G401 (cell line): ENCODE measurements around the gene RNF38. TPM values are rescaled to one million over a fixed set of nuclear protein-coding genes. Genes with fewer than 3 reads are reported as not detected.
"Not testable (repeated sequence)": the region's sequence is repeated elsewhere in the genome, so short reads cannot be mapped to it uniquely, and the experiment has no call there.

Experiments used
- DNase-seq: peaks from one replicate; pipeline ENCODE4 v3.0.0-alpha.2; 2015; ENCODE audit warnings: low spot score
- in situ Hi-C: cut with HindIII; loops from 2 replicates; pipeline ENCODE4 v1.10.0; 2016; ENCODE audit warnings: low sequenced_read_pairs, mixed read lengths
- total RNA-seq: library from RNA; depleted of rRNA; stranded (reverse); fragments of >200 nt; shearing (Covaris generic); gene quantifications from 2 replicates; pipeline ENCODE4 v1.2.3, GENCODE V29; 2014; rRNA removed

The RNF38 gene
- total RNA-seq, 1 experiment from 2014 or later = 11.2 TPM

DNA sequence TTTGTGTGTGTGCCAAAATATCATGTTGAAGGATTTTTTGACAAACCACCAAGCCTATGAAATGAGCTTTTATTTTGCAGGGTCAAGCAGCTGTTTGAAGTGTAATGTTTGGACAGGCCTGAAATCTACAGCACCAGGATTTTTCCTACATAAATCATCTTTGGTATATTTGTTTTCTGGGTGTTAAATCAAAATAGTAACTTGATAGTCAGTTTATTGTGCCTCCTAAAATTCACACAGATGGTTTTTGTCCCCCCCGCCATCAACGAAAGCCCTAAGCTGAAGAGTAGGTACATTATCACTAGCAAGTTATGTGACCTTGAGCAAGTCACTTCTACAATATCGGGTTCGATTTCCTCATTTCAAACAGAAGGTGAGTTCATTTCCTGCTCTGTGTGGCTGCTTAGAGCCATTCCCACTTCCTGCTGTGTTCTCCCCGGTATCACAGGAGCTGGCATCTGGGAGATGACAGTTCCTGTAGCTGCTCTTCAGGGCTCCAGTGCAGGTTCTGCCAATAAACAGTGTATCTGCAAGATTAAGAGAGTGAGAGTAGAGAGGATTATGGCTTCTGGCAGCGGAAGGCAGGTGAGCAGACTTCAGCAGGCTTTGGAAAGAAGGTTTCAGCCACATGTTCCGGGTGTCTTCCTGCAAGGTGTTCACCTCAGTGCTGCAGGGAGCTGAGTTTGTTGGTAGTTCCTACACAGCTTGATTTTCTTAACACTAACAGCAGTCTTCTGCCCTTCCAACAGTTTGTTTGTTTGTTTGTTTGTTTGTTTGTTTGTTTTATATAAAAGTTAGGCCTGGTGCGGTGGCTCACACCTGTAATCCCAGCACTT is 93.4 kb downstream of the RNF38 start:
- in situ Hi-C loops = no loop called here
- no peak for DNase-seq

- DNase-seq, in situ Hi-C loops: not testable (repeated sequence)
Observed at GRCh38 chr9:36304366-36304765, 95.7 kb downstream of the RNF38 start.

DNA sequence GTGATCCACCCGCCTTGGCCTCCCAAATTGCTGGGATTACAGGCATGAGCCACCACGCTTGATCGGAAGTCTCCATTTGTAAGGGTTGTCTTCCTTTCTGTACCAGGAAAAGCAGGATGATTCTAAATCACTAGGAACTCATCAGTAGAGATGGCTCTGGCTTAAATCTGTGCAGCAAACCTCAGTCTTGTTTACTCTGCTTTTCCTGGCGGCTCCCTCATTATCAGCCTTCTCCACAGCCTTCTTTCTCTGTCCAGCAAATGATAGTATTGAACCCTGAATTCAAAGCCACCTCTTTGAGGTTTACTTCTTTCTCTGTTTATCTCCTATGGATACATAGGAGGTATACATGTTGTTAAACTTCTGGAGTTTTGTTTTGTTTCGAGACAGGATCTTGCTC is 98.8 kb downstream of the RNF38 start:
- in situ Hi-C loops = no loop called here

GRCh38 chr9:36298566-36298965 is 101.5 kb downstream of the RNF38 start:
- in situ Hi-C loops = no loop called here
- no peak for DNase-seq

More for the DNA sequence above, 98.8 kb downstream of the RNF38 start:
- DNase-seq = no peak

DNA sequence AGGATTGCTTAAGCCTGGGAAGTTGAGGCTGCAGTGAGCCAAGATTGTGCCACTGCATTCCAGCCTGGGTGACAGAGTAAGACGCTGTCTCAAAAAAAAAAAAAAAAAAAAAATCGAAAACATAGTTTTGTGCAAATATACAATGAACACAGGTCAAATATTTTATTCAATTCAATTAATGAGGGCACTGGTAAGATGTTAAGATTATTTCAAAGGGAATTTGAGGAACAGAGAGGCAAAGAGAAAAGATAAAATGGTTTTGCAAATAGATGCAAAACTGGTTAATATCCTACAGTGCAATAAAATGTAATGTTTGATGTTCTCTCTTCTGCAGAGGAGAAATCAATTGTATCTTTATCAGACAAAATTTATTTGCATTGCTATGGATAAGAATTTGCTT is 102.3 kb downstream of the RNF38 start:
- no peak for DNase-seq
- in situ Hi-C loops = no loop called here

GRCh38 chr9:36294996-36295395 is 105.1 kb downstream of the RNF38 start:
- DNase-seq, in situ Hi-C loops: not testable (repeated sequence)

GRCh38 chr9:36293918-36294317 is 106.2 kb downstream of the RNF38 start:
- in situ Hi-C loops = no loop called here
- DNase-seq = no peak

GRCh38 chr9:36293171-36293570 is 106.9 kb downstream of the RNF38 start:
- in situ Hi-C loops = no loop called here

DNA sequence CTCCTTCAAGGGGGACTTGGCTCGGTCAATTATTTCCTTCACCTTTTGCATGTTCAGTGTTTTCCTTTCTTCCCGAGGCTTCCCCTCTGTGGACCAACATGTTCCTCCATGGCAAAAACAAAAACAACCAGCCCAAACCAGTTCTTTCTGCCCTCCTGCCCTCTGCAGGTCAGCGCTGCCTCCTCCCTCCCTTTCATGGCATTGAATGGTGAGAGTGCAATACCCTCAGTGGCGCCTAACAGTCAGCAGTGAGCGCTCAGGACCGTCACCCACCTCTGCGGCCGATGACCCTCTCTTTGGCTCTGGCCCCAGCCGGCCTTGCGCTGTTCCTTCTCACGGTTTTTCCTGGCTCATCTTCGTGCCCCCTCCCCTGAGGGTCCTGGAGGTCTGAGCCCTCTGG is 107.4 kb downstream of the RNF38 start:
- in situ Hi-C loops = no loop called here
- no peak for DNase-seq

More at GRCh38 chr9:36293171-36293570, 106.9 kb downstream of the RNF38 start:
- DNase-seq = no peak

- DNase-seq = no peak
- in situ Hi-C loops = no loop called here
Observed at GRCh38 chr9:36290996-36291395, 109.1 kb downstream of the RNF38 start.

GRCh38 chr9:36289836-36290435 is 110.1 kb downstream of the RNF38 start:
- in situ Hi-C loops = no loop called here

DNA sequence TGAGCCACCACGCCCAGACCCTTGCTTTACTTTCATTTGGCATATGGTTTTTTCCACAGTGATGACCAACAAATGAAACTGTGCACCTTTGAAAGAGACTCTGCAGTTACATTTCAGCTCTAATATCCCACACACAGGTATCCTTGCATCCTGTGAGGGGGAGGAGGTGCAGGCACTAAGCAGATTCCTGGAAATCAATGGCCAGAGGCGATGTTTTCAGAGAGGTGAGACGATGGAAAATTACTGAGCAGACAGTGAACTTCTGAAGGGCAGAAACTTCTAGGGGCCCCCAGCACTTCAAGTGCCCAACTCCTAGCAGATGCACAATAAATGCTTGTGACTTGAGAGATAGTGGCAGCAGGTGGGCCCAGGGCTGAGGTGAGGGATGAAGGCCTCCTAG is 112.0 kb downstream of the RNF38 start:
- no peak for DNase-seq
- in situ Hi-C loops = no loop called here

More at GRCh38 chr9:36289836-36290435, 110.1 kb downstream of the RNF38 start:
- DNase-seq = no peak

Other genes with a start within 250 kb of the RNF38 start
- 0.62 TPM in 1 of 2 replicates, not detected in the other for gene CCIN, start 230.9 kb downstream of the RNF38 start, total RNA-seq
- gene CLTA, start 209.3 kb downstream of the RNF38 start, total RNA-seq = 630 and 665 TPM in 2 replicates
- gene GNE, start 141.8 kb downstream of the RNF38 start, total RNA-seq = 16.4 and 29.0 TPM in 2 replicates
- 42.6 and 70.6 TPM in 2 replicates for gene MELK, start 172.6 kb upstream of the RNF38 start, total RNA-seq